GM18507 (cell line): ENCODE data around the gene DNAH10.
"Not testable (repeated sequence)": the region's sequence is repeated elsewhere in the genome, so short reads cannot be mapped to it uniquely, and the experiment has no call there.

ENCODE experiments used
- DNase-seq: peaks from one replicate; pipeline ENCODE4 v3.0.0; 2011; ENCODE audit warnings: low read depth; ENCODE audit not compliant: insufficient read length; ENCODE audit errors: extremely low spot score
- FAIRE-seq: peaks from 2 replicates; lab custom pipeline; 2011; peaks lifted over from hg19 to GRCh38; lab: Jason Lieb, UNC

The DNAH10 gene

GRCh38 chr12:123787466-123787865, 25.4 kb downstream of the DNAH10 start:
- FAIRE-seq, result no peak
- DNase-seq, result no peak

GRCh38 chr12:123788541-123788940, 26.4 kb downstream of the DNAH10 start:
- FAIRE-seq (no peak), DNase-seq (no peak)

GRCh38 chr12:123789422-123789821, 27.3 kb downstream of the DNAH10 start:
- not testable (repeated sequence) for DNase-seq, FAIRE-seq

GRCh38 chr12:123790905-123791467, 28.9 kb downstream of the DNAH10 start:
- no peak for FAIRE-seq
- DNase-seq, result no peak

- FAIRE-seq, result no peak
- DNase-seq, result no peak
Measured at GRCh38 chr12:123794027-123794426, 31.9 kb downstream of the DNAH10 start.

- FAIRE-seq (no peak), DNase-seq (no peak)
Measured at GRCh38 chr12:123798518-123798917, 36.4 kb downstream of the DNAH10 start.

GRCh38 chr12:123799227-123799626, 37.1 kb downstream of the DNAH10 start:
- DNase-seq, result no peak
- FAIRE-seq, result no peak

- FAIRE-seq (no peak), DNase-seq (no peak)
Measured at GRCh38 chr12:123801573-123802178, 39.6 kb downstream of the DNAH10 start.

GRCh38 chr12:123805173-123805572, 43.1 kb downstream of the DNAH10 start:
- DNase-seq (no peak), FAIRE-seq (no peak)

GRCh38 chr12:123807002-123807401, 44.9 kb downstream of the DNAH10 start:
- FAIRE-seq (no peak), DNase-seq (no peak)

- DNase-seq (no peak), FAIRE-seq (no peak)
Measured at GRCh38 chr12:123807670-123808069, 45.6 kb downstream of the DNAH10 start.

GRCh38 chr12:123808167-123808566, 46.1 kb downstream of the DNAH10 start:
- FAIRE-seq (no peak), DNase-seq (no peak)

GRCh38 chr12:123813349-123813748, 51.2 kb downstream of the DNAH10 start:
- FAIRE-seq (no peak), DNase-seq (no peak)

- FAIRE-seq (no peak), DNase-seq (no peak)
Measured at GRCh38 chr12:123815968-123816367, 53.9 kb downstream of the DNAH10 start.

- DNase-seq (no peak), FAIRE-seq (no peak)
Measured at GRCh38 chr12:123816896-123817537, 54.9 kb downstream of the DNAH10 start.

- DNase-seq, result no peak
- FAIRE-seq, result no peak
Measured at GRCh38 chr12:123822804-123823203, 60.7 kb downstream of the DNAH10 start.

GRCh38 chr12:123828120-123828519, 66.0 kb downstream of the DNAH10 start:
- DNase-seq, result no peak
- no peak for FAIRE-seq

- FAIRE-seq (no peak), DNase-seq (no peak)
Measured at GRCh38 chr12:123828854-123829547, 66.9 kb downstream of the DNAH10 start.

GRCh38 chr12:123829561-123829960, 67.5 kb downstream of the DNAH10 start:
- FAIRE-seq, result no peak
- DNase-seq, result no peak

- DNase-seq (no peak), FAIRE-seq (no peak)
Measured at GRCh38 chr12:123830675-123831074, 68.6 kb downstream of the DNAH10 start.

GRCh38 chr12:123832052-123832451, 70.0 kb downstream of the DNAH10 start:
- DNase-seq (no peak), FAIRE-seq (no peak)
